A673 (cell line): ENCODE data around the gene BOD1L2.

ENCODE experiments used
- EZH2 ChIP-seq: fragments of 200-600 bp; sonication (generic); IDR thresholded peaks from 2 replicates; pipeline ENCODE4 v1.6.1; 2017; ENCODE audit warnings: borderline replicate concordance, low read depth, mild to moderate bottlenecking, mixed read lengths, antibody characterized with exemption, low read length; ENCODE audit not compliant: poor library complexity, severe bottlenecking
- TF ChIP-seq, protein P1 (sequence below): fragments of 300-800, 200-600 bp; sonication (generic); conservative IDR thresholded peaks from 2 replicates; pipeline ENCODE4 v1.5.1; 2017; ENCODE audit warnings: low read depth, mild to moderate bottlenecking, antibody characterized with exemption, low read length, moderate library complexity, mixed read lengths

DNA sequence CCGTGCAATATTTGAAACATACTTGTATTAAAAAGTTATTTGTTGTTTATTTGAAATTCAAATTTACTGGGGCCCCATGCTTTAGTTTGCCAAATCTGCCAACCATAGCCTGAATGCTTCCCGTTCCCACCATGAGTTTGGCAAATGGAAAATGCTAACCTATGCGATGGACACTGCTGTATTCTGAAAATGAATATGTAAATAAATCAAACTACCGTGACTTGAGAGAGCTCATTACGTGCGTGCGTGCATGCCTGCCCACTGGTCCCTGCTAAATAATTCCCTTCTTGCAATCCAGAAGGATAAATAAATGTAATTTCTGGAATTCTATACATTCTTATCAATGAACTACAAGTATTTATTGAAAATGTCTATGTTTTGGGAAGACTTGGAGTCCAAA, 3.2 kb downstream of the BOD1L2 start:
- TF ChIP-seq, protein P1, sequence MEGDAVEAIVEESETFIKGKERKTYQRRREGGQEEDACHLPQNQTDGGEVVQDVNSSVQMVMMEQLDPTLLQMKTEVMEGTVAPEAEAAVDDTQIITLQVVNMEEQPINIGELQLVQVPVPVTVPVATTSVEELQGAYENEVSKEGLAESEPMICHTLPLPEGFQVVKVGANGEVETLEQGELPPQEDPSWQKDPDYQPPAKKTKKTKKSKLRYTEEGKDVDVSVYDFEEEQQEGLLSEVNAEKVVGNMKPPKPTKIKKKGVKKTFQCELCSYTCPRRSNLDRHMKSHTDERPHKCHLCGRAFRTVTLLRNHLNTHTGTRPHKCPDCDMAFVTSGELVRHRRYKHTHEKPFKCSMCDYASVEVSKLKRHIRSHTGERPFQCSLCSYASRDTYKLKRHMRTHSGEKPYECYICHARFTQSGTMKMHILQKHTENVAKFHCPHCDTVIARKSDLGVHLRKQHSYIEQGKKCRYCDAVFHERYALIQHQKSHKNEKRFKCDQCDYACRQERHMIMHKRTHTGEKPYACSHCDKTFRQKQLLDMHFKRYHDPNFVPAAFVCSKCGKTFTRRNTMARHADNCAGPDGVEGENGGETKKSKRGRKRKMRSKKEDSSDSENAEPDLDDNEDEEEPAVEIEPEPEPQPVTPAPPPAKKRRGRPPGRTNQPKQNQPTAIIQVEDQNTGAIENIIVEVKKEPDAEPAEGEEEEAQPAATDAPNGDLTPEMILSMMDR, result no peak
- TF ChIP-seq EZH2, result no peak
